GM19023 (cell line): ENCODE results near the gene GLE1.
"Not testable (repeated sequence)": the region's sequence is repeated elsewhere in the genome, so short reads cannot be mapped to it uniquely, and the experiment has no call there.

Experiments
- ATAC-seq: cut with Tn5 transposase; IDR thresholded peaks from one replicate; pipeline ENCODE4 v1.9.1; 2021; ENCODE audit warnings: mild to moderate bottlenecking, moderate library complexity; ENCODE audit not compliant: unreplicated experiment

The GLE1 gene

GRCh38 chr9:128495804-128496417 lies 8.6 kb upstream of the GLE1 start:
- ATAC-seq: no peak

- no peak for ATAC-seq
Observed at GRCh38 chr9:128497824-128498610, 6.5 kb upstream of the GLE1 start.

GRCh38 chr9:128498911-128499310 lies 5.6 kb upstream of the GLE1 start:
- no peak for ATAC-seq

DNA sequence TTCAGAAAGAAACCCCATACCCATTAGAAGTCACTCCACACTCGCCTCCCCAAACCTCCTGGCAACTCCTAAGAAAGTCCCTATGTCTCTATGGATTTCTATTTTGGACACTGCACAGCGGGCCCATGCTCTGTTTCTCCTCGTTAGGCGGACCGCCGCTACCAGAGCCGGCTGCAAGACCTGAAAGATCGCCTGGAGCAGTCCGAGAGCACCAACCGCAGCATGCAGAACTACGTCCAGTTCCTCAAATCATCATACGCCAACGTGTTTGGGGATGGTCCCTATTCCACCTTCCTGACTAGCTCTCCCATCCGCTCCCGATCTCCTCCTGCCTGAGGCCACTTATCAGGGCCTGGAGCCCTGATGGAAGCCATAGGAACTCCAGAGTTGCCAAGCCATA lies 4.6 kb upstream of the GLE1 start:
- ATAC-seq: no peak

DNA sequence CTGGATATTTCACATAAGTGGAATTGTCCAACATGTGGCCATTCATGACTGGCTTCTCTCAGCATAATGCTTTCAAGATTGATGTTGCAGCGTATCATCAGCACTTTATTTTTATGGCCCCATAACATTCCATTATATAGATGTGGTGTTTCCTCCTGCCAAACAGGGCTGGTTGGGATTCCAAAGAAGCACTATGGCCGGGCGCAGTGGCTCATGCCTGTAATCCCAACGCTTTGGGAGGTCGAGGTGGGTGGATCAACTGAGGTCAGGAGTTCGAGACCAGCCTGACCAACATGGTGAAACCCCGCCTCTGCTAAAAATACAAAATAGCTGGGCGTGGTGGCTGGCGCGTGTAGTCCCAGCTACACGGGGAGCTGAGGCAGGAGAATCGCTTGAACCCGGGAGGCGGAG lies 1.1 kb upstream of the GLE1 start:
- ATAC-seq: not testable (repeated sequence)

DNA sequence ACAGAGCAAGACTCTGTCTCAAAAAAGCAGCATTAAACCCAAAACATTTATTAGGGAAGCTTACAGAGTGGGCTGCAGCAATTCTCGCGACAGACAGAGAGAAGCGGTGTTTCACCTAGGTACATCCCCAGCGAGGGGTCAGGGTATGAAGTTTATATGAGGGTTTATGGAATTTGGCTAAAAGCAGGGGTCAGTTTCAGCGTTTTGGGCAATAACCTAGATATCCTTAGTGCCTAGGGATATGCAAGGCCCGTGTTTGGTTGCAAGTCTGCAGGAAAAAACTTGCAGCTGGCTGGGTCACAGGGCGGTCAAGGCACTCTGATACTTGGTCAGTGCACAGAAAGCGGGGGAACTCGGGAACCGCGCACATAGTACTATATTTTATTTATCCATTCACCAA lies 649 bp upstream of the GLE1 start:
- ATAC-seq: no peak

GRCh38 chr9:128505414-128505765 lies 871 bp downstream of the GLE1 start:
- no peak for ATAC-seq

DNA sequence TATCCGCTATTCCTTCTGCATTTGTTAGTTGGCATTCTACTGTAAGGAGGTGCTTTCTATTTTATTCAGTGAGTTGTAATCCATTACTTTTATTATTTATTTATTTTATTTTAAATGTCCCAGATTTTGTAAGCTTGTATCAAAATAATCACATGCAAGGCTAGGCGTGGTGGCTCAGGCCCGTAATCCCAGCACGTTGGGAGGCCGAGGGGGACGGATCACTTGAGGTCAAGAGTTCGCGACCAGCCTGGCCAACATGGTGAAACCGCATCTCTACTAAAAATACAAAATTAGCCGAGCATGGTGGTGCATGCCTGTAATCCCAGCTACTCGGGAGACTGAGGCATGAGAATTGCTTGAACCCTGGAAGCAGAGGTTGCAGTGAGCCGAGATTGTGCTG lies 1.4 kb downstream of the GLE1 start:
- not testable (repeated sequence) for ATAC-seq

GRCh38 chr9:128512820-128513219 lies 8.3 kb downstream of the GLE1 start:
- ATAC-seq: no peak

DNA sequence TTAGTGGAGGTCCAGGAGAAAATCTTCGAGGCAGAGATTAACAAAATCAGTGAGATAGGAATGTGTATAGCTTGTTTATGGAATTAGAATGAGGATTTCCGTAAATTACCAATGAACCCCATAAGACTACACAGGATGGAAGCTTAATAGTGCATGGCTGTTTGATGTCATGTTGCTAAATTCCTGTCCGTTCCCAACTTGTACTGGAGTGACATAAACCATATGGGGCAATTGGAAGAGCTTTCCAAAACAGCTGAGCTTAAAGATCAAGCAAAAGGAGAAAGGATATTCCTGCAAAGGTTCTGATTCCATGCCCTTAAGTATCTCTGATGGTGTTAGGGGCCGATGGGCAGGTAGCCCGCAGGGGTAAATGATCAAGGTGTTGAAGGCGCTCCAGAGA lies 17.4 kb downstream of the GLE1 start:
- ATAC-seq: no peak

DNA sequence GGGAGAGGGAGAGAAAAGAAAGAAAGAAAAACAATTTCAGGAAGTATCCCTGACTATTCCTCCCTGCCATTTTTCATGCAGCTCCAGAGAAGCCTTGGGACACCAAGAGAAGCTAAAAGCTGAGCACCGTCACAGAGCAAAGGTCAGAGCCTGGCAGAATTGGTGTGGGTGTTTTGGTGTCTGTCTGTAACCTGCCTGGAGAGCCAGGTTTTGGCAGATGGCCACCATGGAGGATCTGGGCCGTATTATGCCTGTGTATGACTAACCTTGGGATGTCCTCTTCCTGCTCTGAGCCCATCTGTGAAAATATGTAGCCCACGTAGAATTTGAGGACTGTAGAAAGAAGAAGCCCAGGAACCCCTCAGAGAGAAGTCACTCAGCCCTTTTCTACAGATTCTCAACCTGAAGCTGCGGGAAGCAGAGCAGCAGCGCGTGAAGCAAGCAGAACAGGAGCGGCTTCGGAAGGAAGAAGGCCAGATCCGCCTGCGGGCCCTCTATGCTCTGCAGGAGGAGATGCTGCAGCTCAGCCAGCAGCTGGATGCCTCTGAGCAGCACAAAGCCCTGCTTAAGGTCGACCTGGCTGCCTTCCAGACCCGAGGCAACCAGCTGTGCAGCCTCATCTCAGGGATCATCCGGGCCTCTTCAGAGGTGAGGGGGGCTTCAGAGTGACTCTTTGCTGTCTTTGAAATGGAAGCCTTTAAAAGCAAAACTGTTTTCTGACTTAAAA lies 18.8 kb downstream of the GLE1 start:
- ATAC-seq: no peak

DNA sequence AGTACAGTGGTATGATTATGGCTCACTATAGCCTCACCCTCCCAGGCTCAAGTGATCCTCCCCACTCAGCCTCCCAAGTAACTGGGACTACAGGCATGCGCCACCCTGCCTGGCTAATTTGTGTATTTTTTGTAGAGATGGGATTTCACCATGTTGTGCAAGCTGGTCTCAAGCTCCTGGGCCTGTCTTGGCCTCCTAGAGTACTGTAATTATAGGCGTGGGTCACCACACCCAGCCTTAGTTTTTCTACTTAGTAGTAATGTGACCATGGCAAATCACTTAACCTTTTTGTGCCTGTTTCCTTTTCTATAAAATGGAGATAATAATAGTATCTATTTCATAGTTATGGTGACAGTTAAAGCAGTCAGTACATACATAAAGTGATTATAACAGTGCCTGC lies 22.2 kb downstream of the GLE1 start:
- no peak for ATAC-seq

- no peak for ATAC-seq
Observed at GRCh38 chr9:128528445-128529160, 24.1 kb downstream of the GLE1 start.

DNA sequence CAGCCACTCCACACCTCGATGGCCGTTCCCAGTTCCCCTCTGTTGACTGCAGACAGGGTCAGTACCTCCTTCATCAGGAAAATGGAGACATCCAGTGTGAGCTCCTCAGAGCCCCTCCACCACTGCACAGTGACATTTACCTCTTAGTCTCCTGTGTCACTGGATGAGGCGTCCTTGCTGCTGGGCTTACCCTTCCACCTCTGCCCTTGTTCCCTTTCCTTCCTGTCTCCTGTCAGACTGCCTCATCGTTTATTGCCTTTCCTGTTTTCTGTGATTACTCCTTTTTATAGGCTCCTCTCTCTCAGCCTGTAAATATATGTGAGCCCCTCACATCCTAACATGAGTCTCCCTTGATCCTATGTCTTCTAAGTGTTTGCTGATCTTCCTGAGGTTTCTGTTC lies 24.7 kb downstream of the GLE1 start:
- ATAC-seq: no peak

GRCh38 chr9:128532581-128532980 lies 28.1 kb downstream of the GLE1 start:
- ATAC-seq: no peak

DNA sequence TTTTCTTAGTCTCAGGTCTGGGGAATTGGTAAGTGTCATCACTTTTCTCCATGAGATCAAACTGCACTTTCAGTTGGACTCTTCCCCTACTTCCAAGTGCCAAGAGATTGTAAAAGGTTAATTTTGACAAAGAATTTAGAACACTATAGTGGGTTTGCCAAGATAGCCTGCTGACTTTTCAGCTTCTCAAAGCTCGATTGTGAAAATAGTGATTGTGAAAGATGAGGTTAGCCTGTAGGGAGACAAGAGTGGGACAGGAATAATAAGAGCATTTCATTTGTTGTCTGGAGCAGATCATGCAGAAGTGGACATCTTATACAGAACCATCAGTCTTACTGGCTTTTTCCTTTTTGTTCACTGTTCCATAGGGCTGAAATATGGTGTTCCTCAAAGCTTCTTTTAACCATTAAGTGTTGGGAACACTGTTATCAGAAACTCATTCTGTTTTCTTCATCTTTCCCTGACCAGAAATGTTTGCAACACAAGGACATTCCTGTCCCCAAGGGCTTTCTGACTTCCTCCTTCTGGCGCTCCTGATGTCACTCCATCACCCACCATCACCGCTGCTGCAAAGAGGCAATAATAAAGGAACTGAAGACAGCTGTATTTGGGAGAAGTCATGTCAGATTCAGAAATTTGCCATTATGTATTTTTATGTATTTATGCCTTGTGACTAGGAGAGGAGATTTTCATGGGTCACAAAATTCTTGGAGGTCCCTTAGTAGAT lies 36.3 kb downstream of the GLE1 start:
- no peak for ATAC-seq

DNA sequence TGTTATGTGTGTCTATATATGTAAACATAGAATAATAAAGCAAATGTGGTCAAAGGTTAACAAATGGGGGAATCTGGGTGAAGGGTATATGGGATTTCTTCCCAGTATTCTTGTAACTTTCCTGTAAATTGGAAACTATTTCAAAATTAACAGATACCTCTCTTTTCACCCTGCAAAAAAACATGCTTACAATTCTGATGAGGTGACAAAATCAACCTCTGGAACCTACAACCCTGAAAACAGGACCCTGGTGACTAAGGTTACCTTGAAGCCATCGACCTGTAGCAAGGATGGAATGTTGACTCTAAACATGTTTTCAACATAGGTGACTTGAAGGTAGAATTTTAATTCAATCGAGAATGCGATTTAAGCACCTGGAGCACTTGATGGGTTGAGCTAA lies 42.0 kb downstream of the GLE1 start:
- no peak for ATAC-seq

DNA sequence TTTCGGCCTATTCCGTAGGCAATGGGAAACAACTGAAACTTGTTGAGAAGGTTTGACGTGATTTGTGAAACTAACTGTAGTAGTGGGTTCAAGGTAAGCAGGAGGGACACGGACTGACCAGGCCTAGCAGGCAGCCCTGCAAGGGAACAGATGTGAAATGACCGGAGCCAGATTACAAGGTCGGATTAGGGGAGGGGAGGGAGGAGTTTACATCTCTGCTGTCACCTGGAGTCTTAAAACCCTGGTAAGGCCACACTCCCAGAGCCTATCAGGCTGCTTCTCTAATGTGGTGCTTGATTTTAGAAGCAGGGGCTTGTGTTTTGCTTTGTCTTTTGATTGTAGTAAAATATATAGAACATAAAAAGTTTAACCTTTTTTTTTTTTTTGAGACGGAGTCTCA lies 44.4 kb downstream of the GLE1 start:
- ATAC-seq: no peak

- no peak for ATAC-seq
Observed at GRCh38 chr9:128550226-128550625, 45.7 kb downstream of the GLE1 start.

GRCh38 chr9:128550770-128551656 lies 46.5 kb downstream of the GLE1 start:
- ATAC-seq: no peak
